Osteocyte (in vitro differentiated cells): ENCODE measurements around the gene OR6C68. TPM values are rescaled to one million over a fixed set of nuclear protein-coding genes. Genes with fewer than 3 reads are reported as not detected.

Source experiments
- DNase-seq: peaks from one replicate; pipeline ENCODE4 v3.0.0; 2021; ENCODE audit warnings: mixed read lengths; ENCODE audit not compliant: unreplicated experiment; ENCODE audit errors: extremely low spot score
- H3K27ac Mint-ChIP-seq: one replicate; pipeline ENCODE4 v1.8.0; 2021; ENCODE audit warnings: mild to moderate bottlenecking, mixed read lengths; ENCODE audit not compliant: unreplicated experiment
- H3K27me3 Mint-ChIP-seq: one replicate; pipeline ENCODE4 v1.8.0; 2021; ENCODE audit warnings: mixed read lengths; ENCODE audit not compliant: unreplicated experiment
- H3K36me3 Mint-ChIP-seq: one replicate; pipeline ENCODE4 v1.8.0; 2021; ENCODE audit warnings: mixed read lengths; ENCODE audit not compliant: unreplicated experiment
- H3K4me1 Mint-ChIP-seq: one replicate; pipeline ENCODE4 v1.8.0; 2021; ENCODE audit warnings: mixed read lengths; ENCODE audit not compliant: unreplicated experiment
- H3K4me3 Mint-ChIP-seq: one replicate; pipeline ENCODE4 v1.8.0; 2021; ENCODE audit warnings: mild to moderate bottlenecking, moderate library complexity, mixed read lengths; ENCODE audit not compliant: unreplicated experiment
- H3K9me3 Mint-ChIP-seq: one replicate; pipeline ENCODE4 v1.8.0; 2021; ENCODE audit warnings: mixed read lengths; ENCODE audit not compliant: unreplicated experiment
- CTCF ChIP-seq: fragments of 200-600 bp; sonication (generic); IDR thresholded peaks from 2 replicates; pipeline ENCODE4 v1.5.0; 2021; ENCODE audit warnings: antibody characterized with exemption, mild to moderate bottlenecking, moderate library complexity
- total RNA-seq: library from RNA; stranded (reverse); gene quantifications from 2 replicates; pipeline ENCODE4 v1.2.1, GENCODE V29; 2021

Gene OR6C68
- total RNA-seq, 1 donor from 2014 or later = not detected

GRCh38 chr12:55495490-55495889 lies 3.3 kb downstream of the OR6C68 start:
- no peak overlapping the region for H3K27ac Mint-ChIP-seq
- no peaks in the 10 kb centered on the region for H3K4me1 Mint-ChIP-seq
- no peaks in the 10 kb centered on the region for H3K9me3 Mint-ChIP-seq
- no peaks in the 10 kb centered on the region for H3K27me3 Mint-ChIP-seq
- H3K4me3 Mint-ChIP-seq = no peak overlapping the region
- no peaks in the 10 kb centered on the region for H3K36me3 Mint-ChIP-seq
- DNase-seq = no peak
- TF ChIP-seq CTCF = no peak

GRCh38 chr12:55499231-55499630 lies 7.1 kb downstream of the OR6C68 start:
- no peaks in the 10 kb centered on the region for H3K27me3 Mint-ChIP-seq
- no peaks in the 10 kb centered on the region for H3K4me1 Mint-ChIP-seq
- TF ChIP-seq CTCF = no peak
- no peak for DNase-seq
- no peaks in the 10 kb centered on the region for H3K9me3 Mint-ChIP-seq
- H3K36me3 Mint-ChIP-seq = no peaks in the 10 kb centered on the region
- H3K27ac Mint-ChIP-seq = no peak overlapping the region
- H3K4me3 Mint-ChIP-seq = no peak overlapping the region

DNA sequence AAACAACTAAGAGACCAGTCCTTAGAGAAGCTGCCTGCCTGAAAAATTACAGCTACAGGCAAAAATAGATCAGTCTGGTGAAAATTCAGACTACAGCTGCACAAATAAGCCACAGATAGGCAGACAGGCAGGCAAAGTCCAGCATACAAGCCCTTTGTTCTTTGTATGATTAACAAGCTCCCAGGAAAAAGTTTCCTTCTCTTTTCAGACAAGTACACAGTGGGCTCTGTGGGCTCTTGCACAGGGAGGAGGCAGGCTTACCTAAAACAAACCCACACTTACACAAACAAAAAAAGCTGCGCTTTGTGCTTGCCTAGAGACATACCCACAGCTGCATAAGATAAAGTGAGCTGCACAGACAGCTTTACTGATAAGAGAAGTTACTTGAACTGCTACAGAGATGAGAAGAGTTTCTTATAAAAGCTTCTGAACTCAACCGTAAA lies 7.7 kb downstream of the OR6C68 start:
- H3K9me3 Mint-ChIP-seq = no peaks in the 10 kb centered on the region
- no peaks in the 10 kb centered on the region for H3K4me1 Mint-ChIP-seq
- no peak overlapping the region for H3K27ac Mint-ChIP-seq
- H3K36me3 Mint-ChIP-seq = no peaks in the 10 kb centered on the region
- TF ChIP-seq CTCF = no peak
- no peak for DNase-seq
- H3K4me3 Mint-ChIP-seq = no peak overlapping the region
- H3K27me3 Mint-ChIP-seq = no peaks in the 10 kb centered on the region

- no peak for TF ChIP-seq CTCF
- no peaks in the 10 kb centered on the region for H3K9me3 Mint-ChIP-seq
- H3K27ac Mint-ChIP-seq = no peak overlapping the region
- no peak for DNase-seq
- H3K4me3 Mint-ChIP-seq = no peak overlapping the region
- no peaks in the 10 kb centered on the region for H3K27me3 Mint-ChIP-seq
- H3K4me1 Mint-ChIP-seq = no peaks in the 10 kb centered on the region
- no peaks in the 10 kb centered on the region for H3K36me3 Mint-ChIP-seq
Observed at GRCh38 chr12:55501601-55502000, 9.4 kb downstream of the OR6C68 start.

- H3K27me3 Mint-ChIP-seq = no peaks in the 10 kb centered on the region
Observed at GRCh38 chr12:55515696-55516095, 23.5 kb downstream of the OR6C68 start.

More at GRCh38 chr12:55515696-55516095, 23.5 kb downstream of the OR6C68 start:
- TF ChIP-seq CTCF = no peak
- no peak overlapping the region for H3K27ac Mint-ChIP-seq
- no peaks in the 10 kb centered on the region for H3K36me3 Mint-ChIP-seq
- no peaks in the 10 kb centered on the region for H3K4me1 Mint-ChIP-seq
- no peak overlapping the region for H3K4me3 Mint-ChIP-seq
- no peak for DNase-seq
- no peaks in the 10 kb centered on the region for H3K9me3 Mint-ChIP-seq
